ENCODE data around the gene SLCO3A1. TPM values are rescaled to one million over a fixed set of nuclear protein-coding genes. Genes with fewer than 3 reads are reported as not detected.

Gene SLCO3A1
- total and polyA plus RNA-seq, 2 of the 8 experiments (the other 6 are each of a cell fraction or from before 2014, with no cell fraction given), result 15.1 to 20.4 TPM

DNA sequence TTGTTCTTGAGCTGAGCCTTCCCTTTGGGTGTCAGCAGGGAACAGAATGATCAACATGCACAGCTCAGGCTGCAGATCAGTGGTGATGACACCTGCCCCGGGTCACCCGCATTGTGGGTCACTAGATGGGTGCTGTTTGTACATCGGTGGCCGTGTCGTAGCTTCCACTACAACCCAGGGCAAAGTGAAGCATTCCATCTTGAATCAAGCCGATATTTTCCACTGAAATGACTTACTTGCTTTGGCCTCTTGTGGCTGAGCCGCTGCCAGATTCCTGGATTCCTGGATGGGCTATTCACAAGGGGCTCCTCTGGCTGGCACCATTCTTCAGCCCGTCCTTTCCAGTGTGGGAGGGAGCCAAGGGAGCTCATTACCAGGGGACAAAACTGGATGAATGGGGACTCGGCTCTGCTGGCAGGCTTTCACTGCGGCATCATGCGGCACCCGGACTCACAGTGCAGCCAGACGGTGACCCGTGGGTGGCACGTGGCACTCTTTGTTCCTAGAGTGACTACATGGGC, 65.6 kb downstream of the SLCO3A1 start:
- no peak overlapping the region for H3K56ac ChIP-seq (replicated peaks; ENCODE audit: insufficient read length, low read depth, low read length)
- no peak overlapping the region for H2BK120ac ChIP-seq (replicated peaks; ENCODE audit: low read depth, low read length)
- no peak overlapping the region for H3K23ac ChIP-seq (ENCODE audit: insufficient read length)
- no peak overlapping the region for H3K4me3 ChIP-seq (ENCODE audit: extremely low read depth in 1 of 4, insufficient read depth in 2 of 4, low read depth in 3 of 4, low read length in 4 of 4)
- H4K8ac ChIP-seq (ENCODE audit: extremely low read depth, insufficient read depth, low read length), result no peak overlapping the region; the same call in 1 of the 2 replicates
- FAIRE-seq (no peak), DNase-seq (ENCODE audit: low read depth in 1 of 2, low spot score in 2 of 2) (no peak)
- no peak overlapping the region for H2BK20ac ChIP-seq (ENCODE audit: low read length)
- H4K5ac ChIP-seq (ENCODE audit: insufficient read length, low read depth, low read length), result no peak overlapping the region
- H2BK5ac ChIP-seq (ENCODE audit: low read depth, low read length), result no peak overlapping the region
- H3K36me3 ChIP-seq (ENCODE audit: control insufficient read depth in 2 of 4, insufficient read depth in 4 of 4, low read length in 3 of 4), result peaks cover 0 to 4% (median 0%) of the 10 kb centered on the region in 4 experiments; a peak in 1 of 8 replicates
- no peak overlapping the region for H3K9ac ChIP-seq (replicated peaks in 1 of 4; ENCODE audit: extremely low read depth in 1 of 4, low read depth in 3 of 4, low read length in 3 of 4)
- ChIA-PET CTCF (ENCODE audit: partially characterized antibody) (interaction anchor here (1.0 to 1.6 kb wide), 8 partner anchors 8 to 328 kb away, joined by 3 to 5 read pairs (median 4); partner anchors contain the start of gene SLCO3A1), POLR2A (ENCODE audit: partially characterized antibody) (no interaction called here)
- no peak overlapping the region for H3K27ac ChIP-seq (ENCODE audit: low read depth, low read length)
- peak overlapping the region; percentile 29 for H4K91ac ChIP-seq (replicated peaks; ENCODE audit: insufficient read length, low read length)
- H2BK12ac ChIP-seq (ENCODE audit: low read depth, low read length), result no peak overlapping the region
- H3K18ac ChIP-seq (ENCODE audit: extremely low read depth, low read length), result no peak overlapping the region
- no peak overlapping the region for H3K4ac ChIP-seq (replicated peaks; ENCODE audit: insufficient read length, low read depth, low read length)
- TF ChIP-seq RNF2 (IDR thresholded peaks at IDR 0.05; ENCODE audit: borderline replicate concordance, low read depth, low read length, missing control alignments, poor library complexity, severe bottlenecking), result no peak
- no peak for TF ChIP-seq CBX5 (IDR thresholded peaks at IDR 0.05; ENCODE audit: low read depth, low read length)
- no peak for TF ChIP-seq EP300 (IDR thresholded peaks at IDR 0.05; ENCODE audit: borderline replicate concordance in 1 of 2, low read depth in 2 of 2, low read length in 2 of 2)
- no peak for TF ChIP-seq SUZ12 (IDR thresholded peaks at IDR 0.05; ENCODE audit: low read length)
- TF ChIP-seq NRF1 (IDR thresholded peaks at IDR 0.05; ENCODE audit: low read depth, low read length), result no peak
- no peak for TF ChIP-seq KDM1A (IDR thresholded peaks at IDR 0.05; ENCODE audit: borderline replicate concordance, low read length)
- TF ChIP-seq POLR2A (IDR thresholded peaks at IDR 0.05; ENCODE audit: control extremely low read depth in 1 of 2, low read depth in 2 of 2, low read length in 2 of 2), result no peak
- H3K4me2 ChIP-seq (ENCODE audit: insufficient read depth in 1 of 2, low read depth in 2 of 2, low read length in 2 of 2), result no peak overlapping the region
- peaks cover 1 to 10% (median 7%) of the 10 kb centered on the region in 4 experiments; a peak in 5 of 7 replicates for H3K4me1 ChIP-seq (replicated peaks in 1 of 4; ENCODE audit: control insufficient read depth in 3 of 4, insufficient read depth in 4 of 4, low read length in 3 of 4)
- H3K27me3 ChIP-seq (replicated peaks in 1 of 4; ENCODE audit: control insufficient read depth in 3 of 4, extremely low read depth in 1 of 4, insufficient read depth in 3 of 4, low read length in 3 of 4), result no peaks in the 10 kb centered on the region
- H2AK5ac ChIP-seq (ENCODE audit: low read depth, low read length), result no peak overlapping the region
- H3K23me2 ChIP-seq (ENCODE audit: low read depth, low read length), result no peaks in the 10 kb centered on the region
- no peak overlapping the region for H3K14ac ChIP-seq (ENCODE audit: insufficient read length)
- H4K20me1 ChIP-seq (replicated peaks in 1 of 2; ENCODE audit: control insufficient read depth in 1 of 2, insufficient read depth in 2 of 2, low read length in 2 of 2), result no peaks in the 10 kb centered on the region
- WGBS, 2 experiments (ENCODE audit: extremely low coverage in 1 of 2, insufficient coverage in 1 of 2, insufficient read length in 1 of 2, insufficient replicate concordance in 2 of 2, low coverage in 1 of 2, low lambda C conversion rate in 2 of 2, missing lambda C conversion rate in 1 of 2), result 93% methylated on average over 15 of the region's 15 CpGs; no CpG with 5 or more reads in 1 of the 2 experiments
- H2BK15ac ChIP-seq (ENCODE audit: low read length), result no peak overlapping the region
- H3K79me2 ChIP-seq (ENCODE audit: control insufficient read depth in 1 of 2, insufficient read depth in 2 of 2, low read length in 2 of 2), result no peaks in the 10 kb centered on the region; a peak in 1 of 4 replicates
- H3K79me1 ChIP-seq (ENCODE audit: low read depth, low read length), result peaks cover 2% of the 10 kb centered on the region; the same call in 1 of the 2 replicates
- no peak overlapping the region for H2AFZ ChIP-seq (ENCODE audit: low read length)
- H3K9me3 ChIP-seq (ENCODE audit: insufficient read depth in 2 of 2, low read depth in 1 of 2, low read length in 1 of 2), result no peaks in the 10 kb centered on the region
